ENCODE measurements around the gene FAM20C.

Gene FAM20C

GRCh38 chr7:258476-259190 lies 66.3 kb downstream of the FAM20C start:
- DNase-seq (ENCODE audit: low read depth in 3 of 3), result no peak

GRCh38 chr7:259191-259505 lies 66.8 kb downstream of the FAM20C start:
- no peak for DNase-seq (ENCODE audit: low read depth in 3 of 3)

DNA sequence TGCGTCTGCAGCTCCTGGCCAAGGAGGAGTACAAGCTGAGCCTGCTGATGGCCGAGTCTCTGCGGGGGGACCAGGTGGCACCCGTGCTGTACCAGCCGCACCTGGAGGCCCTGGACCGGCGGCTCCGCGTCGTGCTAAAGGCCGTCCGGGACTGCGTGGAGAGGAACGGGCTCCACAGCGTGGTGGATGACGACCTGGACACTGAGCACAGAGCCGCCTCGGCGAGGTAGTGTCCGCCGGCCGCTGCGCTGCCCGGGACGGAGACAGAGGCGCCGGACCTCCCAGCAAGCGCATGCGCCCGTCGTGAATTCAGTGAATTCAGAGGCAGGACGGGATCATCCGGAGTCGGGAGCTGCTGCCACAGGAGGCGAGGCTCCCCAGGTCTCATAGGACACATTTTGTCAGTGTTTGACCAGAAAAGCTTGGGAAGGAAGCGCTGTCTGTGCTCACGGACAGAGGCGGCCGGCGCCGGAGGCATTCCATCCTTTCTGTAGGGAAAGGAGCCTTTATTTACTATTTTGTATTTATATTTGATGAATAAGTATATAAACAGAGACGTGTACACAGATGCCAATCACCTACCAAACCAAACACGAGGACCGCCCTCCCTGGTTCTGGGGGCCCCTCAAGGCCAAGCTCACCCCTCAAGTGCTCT lies 67.5 kb downstream of the FAM20C start:
- DNase-seq (ENCODE audit: low read depth in 3 of 3), result no peak

- no peak for DNase-seq (ENCODE audit: low read depth in 3 of 3)
Observed at GRCh38 chr7:260441-261281, 68.3 kb downstream of the FAM20C start.

DNA sequence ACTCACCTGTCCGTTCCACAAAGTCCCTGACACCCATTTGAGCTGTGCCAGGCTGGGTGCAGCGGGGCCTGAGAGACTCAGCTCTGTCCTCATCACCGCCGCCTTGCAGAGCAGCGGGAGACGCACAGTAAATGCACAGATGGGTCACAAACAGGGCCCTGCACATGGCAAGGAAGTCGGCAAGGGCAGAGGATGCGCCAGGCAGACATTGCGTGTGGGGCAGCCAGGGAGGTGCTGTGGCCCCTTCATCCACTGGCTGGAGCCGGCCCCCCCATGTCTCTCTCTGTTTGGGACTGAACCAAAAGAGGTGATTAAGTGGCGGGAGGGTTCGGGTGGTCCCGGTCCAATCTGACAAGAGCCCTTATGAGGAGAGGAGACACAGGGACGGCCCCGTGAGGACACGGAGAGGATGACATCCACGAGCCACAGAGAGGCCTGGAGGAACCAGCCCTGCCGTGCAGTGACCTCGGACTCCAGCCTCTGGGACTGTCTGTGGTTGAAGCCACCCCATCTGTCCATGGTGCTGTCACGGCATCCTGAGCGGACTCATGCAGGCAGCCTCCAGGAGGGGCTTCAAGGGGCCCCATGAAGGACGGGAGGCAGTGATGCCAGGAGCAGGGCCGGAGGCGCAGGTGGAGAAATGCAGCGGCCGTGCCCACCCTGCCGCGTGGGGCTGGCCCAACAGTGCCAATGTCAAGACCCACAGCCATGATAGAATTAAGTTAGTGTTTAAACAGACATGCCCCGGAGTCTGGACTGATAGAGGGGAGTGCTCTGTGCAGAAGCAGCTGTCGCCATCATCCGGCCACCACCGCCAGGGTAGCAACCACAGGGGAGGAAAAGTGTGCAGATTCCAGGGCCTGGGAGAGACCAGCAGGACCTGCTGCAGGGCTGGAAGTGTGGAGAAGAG lies 69.2 kb downstream of the FAM20C start:
- DNase-seq (ENCODE audit: low read depth in 3 of 3), result no peak

GRCh38 chr7:262251-262572 lies 69.8 kb downstream of the FAM20C start:
- DNase-seq (ENCODE audit: low read depth in 3 of 3), result no peak

GRCh38 chr7:262631-263311 lies 70.4 kb downstream of the FAM20C start:
- DNase-seq (ENCODE audit: low read depth in 3 of 3), result peak; percentile 49 to 83 (median 72)

- DNase-seq (ENCODE audit: low read depth in 3 of 3), result peak in 2 of 3 donors; percentile 28 to 79
Observed at GRCh38 chr7:263483-264351, 71.3 kb downstream of the FAM20C start.

DNA sequence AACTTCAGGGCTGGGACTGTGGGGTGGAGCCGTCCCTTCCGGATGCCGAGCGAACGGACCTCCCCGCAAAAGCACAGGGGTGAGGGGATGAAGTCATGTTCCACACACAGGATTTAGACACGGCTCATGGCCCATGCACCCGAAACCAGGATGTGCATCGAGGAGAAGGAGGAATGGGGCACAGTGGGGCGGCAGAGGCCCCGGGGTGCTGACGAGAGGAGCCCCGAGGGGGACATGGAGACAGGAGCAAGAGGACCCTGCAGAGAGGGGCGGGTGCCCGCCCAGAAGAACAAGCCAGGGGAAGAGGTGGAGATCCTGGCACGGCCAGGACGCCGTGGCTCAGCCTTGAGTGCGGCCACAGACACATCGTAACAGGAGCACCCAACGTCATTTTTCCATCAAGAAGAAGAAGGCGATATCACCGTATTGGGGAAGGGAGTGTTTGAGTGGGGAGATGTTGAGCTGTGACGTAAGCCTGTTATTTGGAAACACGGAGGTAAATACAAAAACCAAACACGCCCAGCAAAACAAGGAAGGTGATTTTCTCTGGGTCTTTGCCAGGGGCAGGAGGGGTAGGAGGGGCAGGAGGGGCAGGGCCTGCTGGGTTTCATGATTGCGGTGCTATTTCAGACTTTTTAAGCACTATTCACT lies 72.3 kb downstream of the FAM20C start:
- DNase-seq (ENCODE audit: low read depth in 3 of 3), result no peak

DNA sequence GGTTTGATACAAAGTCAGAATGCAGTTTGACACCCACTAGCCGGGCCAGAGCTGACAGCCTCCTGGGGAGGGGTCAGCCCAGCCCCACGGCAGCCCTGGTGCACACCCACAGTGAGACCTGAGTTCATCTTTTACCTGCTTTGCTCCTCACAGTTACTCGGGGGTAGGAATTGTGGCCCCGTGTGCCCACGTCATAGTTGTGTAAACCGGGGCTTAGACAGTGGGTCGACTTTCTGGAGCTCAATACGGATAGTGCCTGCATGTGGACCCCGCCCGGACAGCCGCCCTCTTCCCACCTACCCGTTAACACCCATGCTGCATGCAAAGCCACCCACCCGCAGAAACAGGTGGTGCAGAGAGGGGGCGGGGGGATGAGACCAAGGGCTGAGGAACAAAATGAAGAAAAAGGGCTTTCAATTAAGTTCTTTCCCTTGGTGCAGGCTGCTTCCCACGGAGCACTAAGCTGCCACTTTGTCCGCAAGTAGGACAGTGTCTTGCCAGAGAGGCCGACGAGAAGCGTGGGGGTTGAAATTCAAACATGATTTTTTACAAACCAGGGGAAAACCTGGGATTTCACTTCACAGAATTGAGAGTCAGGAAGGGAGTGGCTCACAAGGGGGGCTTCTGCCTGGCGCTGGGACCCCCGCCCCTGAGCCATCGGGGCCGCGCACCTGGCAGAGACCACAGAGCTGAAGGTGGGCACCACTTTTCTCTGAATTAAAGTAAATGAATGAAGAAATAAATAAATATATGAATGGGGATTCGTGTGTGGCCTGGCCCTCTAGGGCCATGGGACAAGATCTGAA lies 73.0 kb downstream of the FAM20C start:
- DNase-seq (ENCODE audit: low read depth in 3 of 3), result no peak

DNA sequence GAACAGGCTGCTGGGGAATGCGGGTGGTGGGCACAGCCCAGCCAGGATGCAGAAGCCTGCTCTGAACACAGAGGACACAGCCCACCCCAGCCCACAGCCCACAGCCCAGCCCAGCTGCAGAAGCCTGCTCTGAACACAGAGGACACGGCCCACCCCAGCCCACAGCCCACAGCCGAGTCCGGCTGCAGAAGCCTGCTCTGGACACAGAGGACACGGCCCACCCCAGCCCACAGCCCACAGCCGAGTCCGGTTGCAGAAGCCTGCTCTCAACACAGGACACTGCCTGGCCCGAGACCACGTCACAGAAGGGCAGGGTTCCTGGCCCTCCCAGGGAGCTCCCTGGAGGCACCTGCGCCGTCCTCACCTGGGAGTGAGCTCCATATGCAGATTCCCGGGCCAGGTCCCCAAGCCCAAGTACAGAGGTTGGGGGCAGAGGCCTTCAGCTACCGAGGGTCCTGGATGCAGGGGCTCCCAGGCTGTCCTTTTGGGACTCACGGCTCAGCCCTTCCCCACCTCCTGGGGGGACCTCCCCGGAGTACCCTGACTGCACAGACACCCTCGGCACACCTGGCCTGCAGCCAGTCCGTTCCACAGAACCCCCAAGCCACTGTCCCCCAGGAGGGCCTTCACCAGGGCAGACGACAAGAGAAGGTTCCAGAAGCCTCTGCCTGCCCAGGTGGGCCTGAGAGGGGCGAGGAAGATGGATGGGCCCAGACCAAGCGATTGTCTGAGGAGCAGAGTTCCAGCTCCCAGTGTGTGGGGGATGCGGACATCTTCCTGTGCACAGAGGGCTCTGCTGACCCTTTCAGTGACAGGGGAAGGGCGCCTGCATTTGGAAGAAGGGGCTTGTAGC lies 73.9 kb downstream of the FAM20C start:
- DNase-seq (ENCODE audit: low read depth in 3 of 3), result no peak

DNA sequence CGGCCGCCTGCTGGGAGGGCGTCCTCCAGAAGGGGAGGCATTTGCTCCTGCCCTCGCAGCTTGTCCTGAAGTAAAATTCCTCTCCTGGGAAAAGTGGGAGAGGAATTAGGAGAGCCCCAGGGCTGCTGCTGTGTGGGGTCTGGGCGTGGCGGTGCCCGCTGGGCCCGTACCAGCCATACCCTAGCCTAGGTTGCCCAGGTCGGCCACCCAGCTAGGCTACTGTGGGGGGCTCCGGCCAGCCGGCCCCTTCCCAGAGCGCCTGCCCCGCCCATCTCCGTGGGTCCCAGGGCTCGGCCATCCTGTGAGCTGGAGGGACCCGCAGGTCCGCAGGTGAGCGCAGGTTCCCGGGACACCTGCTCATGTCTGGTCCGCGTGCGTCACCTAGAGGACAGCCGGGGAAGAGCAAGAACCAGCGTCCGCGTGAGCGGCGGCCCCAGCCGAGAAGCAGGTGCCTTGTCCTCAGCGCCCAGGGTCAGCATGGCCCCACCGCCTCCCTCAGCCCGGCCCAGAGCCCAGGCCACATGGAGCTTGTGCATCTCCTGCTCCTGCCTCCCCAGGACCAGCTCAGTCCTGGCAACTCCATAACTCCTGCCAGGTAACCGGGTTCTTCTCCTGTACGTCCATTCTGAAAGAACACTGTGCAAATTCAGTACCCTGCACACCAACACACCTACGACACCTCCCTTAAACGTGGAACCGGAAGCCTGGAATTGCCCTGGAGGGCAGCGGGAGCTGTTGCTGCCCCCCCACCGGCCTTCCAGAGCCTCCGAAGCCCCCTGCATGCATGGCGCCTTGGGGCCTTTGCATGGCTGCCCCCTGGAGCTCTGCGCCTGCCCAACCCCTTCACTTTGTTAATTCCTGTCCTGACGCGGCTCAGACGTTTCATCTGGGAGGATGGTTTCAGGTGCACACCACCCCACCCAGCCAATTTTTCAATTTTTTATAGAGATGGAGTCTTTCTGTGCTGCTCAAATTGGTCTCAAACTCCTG lies 74.8 kb downstream of the FAM20C start:
- no peak for DNase-seq (ENCODE audit: low read depth in 3 of 3)

GRCh38 chr7:268991-269390 lies 76.6 kb downstream of the FAM20C start:
- DNase-seq (ENCODE audit: low read depth in 3 of 3), result no peak

DNA sequence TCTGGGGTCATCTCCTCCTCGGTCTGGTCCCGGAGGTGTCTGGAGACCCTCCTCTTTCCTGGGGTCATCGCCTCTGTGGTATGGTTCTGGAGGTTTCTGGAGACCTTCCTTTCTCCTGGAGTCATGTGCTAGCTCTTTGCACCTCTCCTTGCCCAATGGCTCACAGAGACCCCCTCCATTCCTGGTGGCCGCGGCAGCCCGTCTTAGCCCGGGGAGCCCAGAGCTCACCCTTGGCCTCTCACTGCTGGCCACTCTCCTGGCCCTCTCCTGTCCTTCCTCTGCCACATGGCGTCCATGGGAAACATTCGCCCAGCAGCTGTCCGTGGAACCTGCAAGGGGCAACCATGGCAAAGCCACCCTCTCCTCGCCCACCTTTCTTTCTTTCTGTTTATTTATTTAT lies 77.3 kb downstream of the FAM20C start:
- no peak for DNase-seq (ENCODE audit: low read depth in 3 of 3)

- DNase-seq (ENCODE audit: low read depth in 3 of 3), result no peak
Observed at GRCh38 chr7:270351-270983, 78.1 kb downstream of the FAM20C start.

Data from stimulated activated CD4-positive, alpha-beta T cell treated with anti-CD3 and anti-CD28 coated beads, TNF-alpha, amount 100 ng/mL, for 48 hours (primary cell).